CD4-positive, alpha-beta memory T cell (primary cell): ENCODE results near the gene NELFB. TPM values are rescaled to one million over a fixed set of nuclear protein-coding genes. Genes with fewer than 3 reads are reported as not detected.
"Not testable (repeated sequence)": the region's sequence is repeated elsewhere in the genome, so short reads cannot be mapped to it uniquely, and the experiment has no call there.

Source experiments
- CTCF ChIA-PET: fragments of 350-600 bp; sonication (Branson Sonifier 250); formaldehyde crosslinking; loops from one replicate; lab custom pipeline; 2021; ENCODE audit warnings: inconsistent platforms; ENCODE audit not compliant: partially characterized antibody; lab: Charles Lee
- POLR2A ChIA-PET: fragments of 350-600 bp; sonication (Branson Sonifier 250); formaldehyde crosslinking; loops from one replicate; lab custom pipeline; 2021; ENCODE audit not compliant: partially characterized antibody; lab: Charles Lee
- DNase-seq, 5 donors: peaks; one replicate each; pipeline versions ENCODE4 v3.0.0 to v3.0.0-alpha.2; 2020 to 2022; ENCODE audit warnings: mixed read lengths in 1 of 5
- H3K27ac ChIP-seq: one replicate; pipeline ENCODE4 v1.7.0; 2013; ENCODE audit warnings: low read depth, low read length
- H3K27me3 ChIP-seq: 2 replicates; pipeline ENCODE4 v1.7.0; 2013; ENCODE audit warnings: mild to moderate bottlenecking, low read length, moderate library complexity; ENCODE audit not compliant: insufficient read depth
- H3K36me3 ChIP-seq: 2 replicates; pipeline ENCODE4 v1.7.0; 2013; ENCODE audit warnings: mild to moderate bottlenecking, low read length, moderate library complexity; ENCODE audit not compliant: insufficient read depth
- H3K4me1 ChIP-seq: 2 replicates; pipeline ENCODE4 v1.7.0; 2013; ENCODE audit warnings: mild to moderate bottlenecking, low read length, moderate library complexity; ENCODE audit not compliant: insufficient read depth
- H3K4me3 ChIP-seq, 2 donors: one replicate each; pipeline ENCODE4 v1.7.0; 2013; ENCODE audit warnings: low read length in 2 of 2, mild to moderate bottlenecking in 1 of 2
- H3K9me3 ChIP-seq, 2 donors: one replicate each; pipeline ENCODE4 v1.7.0; 2013; ENCODE audit warnings: low read length in 2 of 2, control low read depth in 1 of 2; ENCODE audit not compliant: control insufficient read depth in 1 of 2
- H3K27ac Mint-ChIP-seq, 7 donors: one replicate each; pipeline ENCODE4 v1.8.0; 2020 to 2021; ENCODE audit warnings: mixed read lengths in 7 of 7, mild to moderate bottlenecking in 6 of 7, inconsistent platforms in 3 of 7, moderate library complexity in 3 of 7
- H3K27me3 Mint-ChIP-seq, 2 donors: one replicate each; pipeline ENCODE4 v1.8.0; 2020 to 2021; ENCODE audit warnings: mixed read lengths in 2 of 2
- H3K36me3 Mint-ChIP-seq, 2 donors: one replicate each; pipeline ENCODE4 v1.8.0; 2020 to 2021; ENCODE audit warnings: mixed read lengths in 2 of 2, inconsistent platforms in 1 of 2, mild to moderate bottlenecking in 1 of 2
- H3K4me1 Mint-ChIP-seq, 4 donors: one replicate each; pipeline ENCODE4 v1.8.0; 2020 to 2021; ENCODE audit warnings: mixed read lengths in 4 of 4, mild to moderate bottlenecking in 1 of 4
- H3K4me3 Mint-ChIP-seq, 8 donors: one replicate each; pipeline ENCODE4 v1.8.0; 2020 to 2021; ENCODE audit warnings: mixed read lengths in 8 of 8, mild to moderate bottlenecking in 7 of 8, moderate library complexity in 6 of 8, inconsistent platforms in 3 of 8
- H3K9me3 Mint-ChIP-seq, 8 donors: one replicate each; pipeline ENCODE4 v1.8.0; 2020 to 2021; ENCODE audit warnings: mixed read lengths in 8 of 8, mild to moderate bottlenecking in 5 of 8, inconsistent platforms in 3 of 8, moderate library complexity in 1 of 8
- intact Hi-C: fragments of 100-400 bp; cut with micrococcal nuclease; formaldehyde crosslinking; loops from one replicate; pipeline ENCODE4 v1.15.1; 2023
- polyA plus RNA-seq, 2 donors: library from polyadenylated mRNA; unstranded; fragments of 300-500 nt; fragmentation: Illumina TruSeq; gene quantifications; one replicate each; pipeline ENCODE4 v1.2.3, GENCODE V29; 2021
- total RNA-seq, 2 experiments: library from RNA; stranded (reverse); gene quantifications; one replicate each; pipeline ENCODE4 v1.2.3, GENCODE V29; 2021

The NELFB gene
- total and polyA plus RNA-seq, 4 experiments from 2014 or later = 28.3 to 44.9 (median 36.5) TPM

DNA sequence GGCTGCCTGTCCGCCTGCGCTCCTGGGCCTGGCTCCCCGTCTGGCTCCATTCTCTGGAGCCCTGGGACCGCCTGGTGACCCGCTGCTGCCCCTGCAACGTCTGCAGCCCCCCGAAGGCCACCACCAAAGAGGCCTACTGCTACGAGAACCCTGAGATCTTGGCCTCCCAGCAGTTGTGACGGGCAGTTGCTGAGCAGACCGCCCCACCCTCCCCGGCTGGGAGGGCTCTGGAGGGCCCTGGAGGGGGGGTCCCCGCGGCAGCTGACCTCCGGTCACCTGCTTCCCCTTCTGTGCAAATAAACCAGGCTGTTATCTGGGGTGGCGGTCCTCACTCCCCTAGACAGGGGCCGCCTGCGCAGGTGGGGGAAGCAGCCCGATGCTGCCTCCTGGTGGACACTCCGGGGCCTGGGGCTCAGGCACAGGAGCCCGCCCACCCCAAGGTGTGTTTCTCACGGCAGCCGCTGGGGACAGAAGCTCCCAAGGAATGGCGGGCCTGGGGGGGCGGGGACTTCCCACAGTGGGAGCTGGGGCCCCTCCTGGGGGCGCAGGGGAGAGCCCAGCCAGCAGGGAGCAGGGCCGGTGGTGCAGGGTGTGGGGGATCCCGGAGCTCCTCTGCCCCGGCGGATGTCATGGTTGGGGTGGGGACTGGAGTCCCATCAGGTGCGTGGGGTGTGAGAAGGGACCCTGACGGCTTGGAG, 18.7 kb upstream of the NELFB start:
- H3K9me3 ChIP-seq = no peaks in the 10 kb centered on the region
- peaks cover 2 to 7% of the 10 kb centered on the region in 2 donors for H3K27me3 Mint-ChIP-seq
- peak; percentile 84 to 87 (median 86) for DNase-seq
- no peaks in the 10 kb centered on the region for H3K36me3 ChIP-seq
- ChIA-PET CTCF (interaction anchor here (0.7 to 2.7 kb wide), 29 partner anchors 9 to 189 kb away, joined by 3 to 15 read pairs (median 5); partner anchors contain the start of genes ANAPC2, DPP7, MAN1B1 and NELFB), POLR2A (interaction anchor here (0.6 to 10.3 kb wide), 10 partner anchors 12 to 285 kb away, joined by 3 to 260 read pairs (median 5); partner anchors contain the start of genes ANAPC2, CYSRT1, DPP7 and MAN1B1)
- H3K4me3 ChIP-seq = no peak overlapping the region
- intact Hi-C loops = loop anchor here (1.0 kb wide), 3 partner anchors 13 to 118 kb away; no protein-coding TSS in a partner anchor
- peaks cover 0 to 6% of the 10 kb centered on the region in 2 donors for H3K36me3 Mint-ChIP-seq
- peaks cover 0 to 5% (median 0%) of the 10 kb centered on the region in 8 donors for H3K9me3 Mint-ChIP-seq
- H3K4me1 ChIP-seq = peaks cover 25% of the 10 kb centered on the region
- peaks cover 0 to 19% (median 8%) of the 10 kb centered on the region in 4 donors for H3K4me1 Mint-ChIP-seq
- peak overlapping the region in 1 of 7 donors; percentile 40 for H3K27ac Mint-ChIP-seq
- H3K4me3 Mint-ChIP-seq = no peak overlapping the region
- H3K27ac ChIP-seq = no peak overlapping the region
- H3K27me3 ChIP-seq = no peaks in the 10 kb centered on the region

GRCh38 chr9:137236936-137237421, 18.1 kb upstream of the NELFB start:
- no peak overlapping the region for H3K27ac Mint-ChIP-seq
- no peak overlapping the region for H3K27ac ChIP-seq
- H3K4me3 ChIP-seq = no peak overlapping the region
- peaks cover under 1% of the 10 kb centered on the region for H3K36me3 ChIP-seq
- no peak overlapping the region for H3K4me3 Mint-ChIP-seq
- H3K9me3 Mint-ChIP-seq = peaks cover 0 to 5% (median 0%) of the 10 kb centered on the region in 8 donors
- peaks cover 28% of the 10 kb centered on the region for H3K4me1 ChIP-seq
- no peaks in the 10 kb centered on the region for H3K9me3 ChIP-seq
- peaks cover 2 to 7% of the 10 kb centered on the region in 2 donors for H3K27me3 Mint-ChIP-seq
- no peak for DNase-seq
- intact Hi-C loops = loop anchor here (1.0 kb wide), 3 partner anchors 14 to 119 kb away; no protein-coding TSS in a partner anchor
- no peaks in the 10 kb centered on the region for H3K27me3 ChIP-seq
- POLR2A ChIA-PET = interaction anchor here (0.9 to 10.3 kb wide), 9 partner anchors 10 to 190 kb away, joined by 3 to 260 read pairs (median 5); partner anchors contain the start of genes ANAPC2, CYSRT1, DPP7 and MAN1B1
- H3K36me3 Mint-ChIP-seq = peaks cover 0 to 6% of the 10 kb centered on the region in 2 donors
- CTCF ChIA-PET = interaction anchor here (0.7 to 2.7 kb wide), 29 partner anchors 8 to 190 kb away, joined by 3 to 15 read pairs (median 5); partner anchors contain the start of genes ANAPC2, DPP7, MAN1B1 and NELFB
- peaks cover 0 to 19% (median 8%) of the 10 kb centered on the region in 4 donors for H3K4me1 Mint-ChIP-seq

GRCh38 chr9:137237759-137238726, 17.1 kb upstream of the NELFB start:
- Histone ChIP-seq H3K4me3 (no peak overlapping the region), H3K36me3 (peaks cover 11% of the 10 kb centered on the region), H3K27ac (no peak overlapping the region), H3K9me3 (no peaks in the 10 kb centered on the region), H3K4me1 (peaks cover 38% of the 10 kb centered on the region), H3K27me3 (no peaks in the 10 kb centered on the region)
- peaks cover 6 to 29% (median 18%) of the 10 kb centered on the region in 4 donors for H3K4me1 Mint-ChIP-seq
- peaks cover 7 to 12% of the 10 kb centered on the region in 2 donors for H3K36me3 Mint-ChIP-seq
- peak overlapping the region in 1 of 7 donors; percentile 59 for H3K27ac Mint-ChIP-seq
- POLR2A ChIA-PET = interaction anchor here (0.8 to 10.3 kb wide), 6 partner anchors 11 to 151 kb away, joined by 3 to 260 read pairs (median 6); partner anchors contain the start of genes CYSRT1, MAN1B1, NELFB and RNF208
- DNase-seq = no peak
- peaks cover 2 to 7% of the 10 kb centered on the region in 2 donors for H3K27me3 Mint-ChIP-seq
- H3K9me3 Mint-ChIP-seq = peaks cover 0 to 7% (median 0%) of the 10 kb centered on the region in 8 donors
- intact Hi-C loops = no loop called here
- CTCF ChIA-PET = interaction anchor here (0.8 to 2.7 kb wide), 14 partner anchors 9 to 171 kb away, joined by 3 to 15 read pairs (median 8); partner anchors contain the start of genes ANAPC2, NELFB, RNF208 and SSNA1
- peak overlapping the region in 1 of 8 donors; percentile 35 for H3K4me3 Mint-ChIP-seq

GRCh38 chr9:137239541-137240200, 15.5 kb upstream of the NELFB start:
- H3K9me3 Mint-ChIP-seq = not testable (repeated sequence)
- H3K27ac ChIP-seq = peak overlapping the region; percentile 75

DNA sequence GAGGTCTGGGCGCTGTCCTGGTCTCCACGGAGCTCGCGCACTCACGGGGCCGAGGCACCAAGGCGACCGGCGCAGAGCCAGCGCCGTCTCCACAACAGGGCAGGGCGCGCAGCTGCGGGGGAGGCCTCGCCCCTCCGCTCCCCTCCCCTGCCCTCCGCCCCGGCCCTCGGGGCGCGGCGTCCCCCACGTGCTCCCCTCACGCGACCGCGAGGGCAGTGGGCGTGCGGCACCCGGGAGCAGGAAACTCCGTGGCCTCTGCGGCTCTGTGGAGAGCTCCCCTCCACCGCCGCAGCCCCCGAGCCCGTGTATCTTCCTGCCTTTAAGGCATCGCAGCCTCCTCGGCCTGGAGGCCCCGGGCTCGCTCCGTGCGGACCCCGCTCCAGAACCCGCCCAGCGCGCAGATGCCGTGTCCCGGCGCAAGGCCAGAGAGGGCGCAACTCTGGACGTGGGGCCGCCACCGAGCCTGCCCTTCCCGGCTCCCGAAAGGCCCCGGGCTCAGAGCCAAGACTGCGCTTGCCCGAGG, 14.7 kb upstream of the NELFB start:
- intact Hi-C loops = loop anchor here (2.0 to 5.0 kb wide), 2 partner anchors 312 to 367 kb away; partner anchors contain the start of gene ARRDC1

More at GRCh38 chr9:137239541-137240200, 15.5 kb upstream of the NELFB start:
- Histone ChIP-seq H3K4me1 (peaks cover 42% of the 10 kb centered on the region), H3K4me3 (peak overlapping the region in 1 of 2 donors; percentile 57), H3K36me3 (peaks cover 18% of the 10 kb centered on the region)
- H3K27me3 ChIP-seq, H3K27me3 Mint-ChIP-seq, DNase-seq, H3K9me3 ChIP-seq: not testable (repeated sequence)
- Mint-ChIP-seq H3K36me3 (peaks cover 10 to 12% of the 10 kb centered on the region in 2 donors), H3K4me1 (peaks cover 6 to 43% (median 25%) of the 10 kb centered on the region in 4 donors), H3K4me3 (peak overlapping the region; percentile 54 to 85 (median 74)), H3K27ac (peak overlapping the region in 6 of 7 donors; percentile 35 to 89 (median 68))
- ChIA-PET CTCF (interaction anchor here (0.7 to 2.1 kb wide), 5 partner anchors 16 to 153 kb away, joined by 3 to 9 read pairs (median 6); partner anchors contain the start of gene MAN1B1), POLR2A (interaction anchor here (0.8 to 10.3 kb wide), 31 partner anchors 13 to 876 kb away, joined by 3 to 260 read pairs (median 8); partner anchors contain the start of genes CLIC3, CYSRT1, DNLZ and DPP7)
- intact Hi-C loops = loop anchor here (2.0 to 5.0 kb wide), 2 partner anchors 313 to 368 kb away; partner anchors contain the start of gene ARRDC1

More for the DNA sequence above, 14.7 kb upstream of the NELFB start:
- peaks cover 18% of the 10 kb centered on the region for H3K36me3 ChIP-seq
- peaks cover 42% of the 10 kb centered on the region for H3K4me1 ChIP-seq
- peak overlapping the region in 3 of 7 donors; percentile 77 to 94 (median 89) for H3K27ac Mint-ChIP-seq
- H3K9me3 ChIP-seq = no peaks in the 10 kb centered on the region
- H3K4me3 Mint-ChIP-seq = peak overlapping the region; percentile 54 to 92 (median 74)
- CTCF ChIA-PET = interaction anchor here (0.7 to 2.1 kb wide), 6 partner anchors 14 to 154 kb away, joined by 3 to 9 read pairs (median 5); partner anchors contain the start of genes MAN1B1, NELFB and NRARP
- peaks cover 6 to 43% (median 25%) of the 10 kb centered on the region in 4 donors for H3K4me1 Mint-ChIP-seq
- peaks cover 0 to 2% of the 10 kb centered on the region in 2 donors for H3K27me3 Mint-ChIP-seq
- peak overlapping the region; percentile 17 to 57 for H3K4me3 ChIP-seq
- POLR2A ChIA-PET = interaction anchor here (0.7 to 10.3 kb wide), 50 partner anchors 9 to 877 kb away, joined by 3 to 260 read pairs (median 4); partner anchors contain the start of genes AJM1, CLIC3, CYSRT1 and DNLZ
- peak overlapping the region; percentile 75 for H3K27ac ChIP-seq
- no peaks in the 10 kb centered on the region for H3K27me3 ChIP-seq
- peaks cover 0 to 9% (median 0%) of the 10 kb centered on the region in 8 donors for H3K9me3 Mint-ChIP-seq
- peak in 4 of 5 donors; percentile 77 to 83 (median 80) for DNase-seq
- H3K36me3 Mint-ChIP-seq = peaks cover 10 to 12% of the 10 kb centered on the region in 2 donors
